ENCODE measurements around the gene FGD3.

DNA sequence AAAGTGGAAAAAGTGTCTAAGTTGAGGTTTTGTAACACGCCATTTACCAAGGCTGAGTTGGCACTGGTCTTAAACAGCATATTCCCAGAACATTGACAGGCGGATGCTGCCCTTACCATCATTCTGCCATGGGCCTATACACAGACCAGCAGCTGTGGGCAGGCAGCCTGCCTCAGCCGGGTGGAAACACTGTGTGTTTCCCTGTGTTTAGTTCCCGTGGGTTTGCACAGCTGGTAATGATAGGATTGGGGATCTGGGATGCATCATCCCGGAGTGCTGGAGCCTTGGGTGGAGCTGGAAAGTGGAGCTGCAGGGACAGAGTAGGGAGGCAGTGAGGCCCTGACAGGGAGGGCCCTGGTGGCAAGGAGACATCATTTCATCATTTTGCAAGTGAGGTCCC lies 5.5 kb upstream of the FGD3 start:
- no peak for TF ChIP-seq POLR2AphosphoS5 (IDR thresholded peaks at IDR 0.05)
- TF ChIP-seq, protein P1, sequence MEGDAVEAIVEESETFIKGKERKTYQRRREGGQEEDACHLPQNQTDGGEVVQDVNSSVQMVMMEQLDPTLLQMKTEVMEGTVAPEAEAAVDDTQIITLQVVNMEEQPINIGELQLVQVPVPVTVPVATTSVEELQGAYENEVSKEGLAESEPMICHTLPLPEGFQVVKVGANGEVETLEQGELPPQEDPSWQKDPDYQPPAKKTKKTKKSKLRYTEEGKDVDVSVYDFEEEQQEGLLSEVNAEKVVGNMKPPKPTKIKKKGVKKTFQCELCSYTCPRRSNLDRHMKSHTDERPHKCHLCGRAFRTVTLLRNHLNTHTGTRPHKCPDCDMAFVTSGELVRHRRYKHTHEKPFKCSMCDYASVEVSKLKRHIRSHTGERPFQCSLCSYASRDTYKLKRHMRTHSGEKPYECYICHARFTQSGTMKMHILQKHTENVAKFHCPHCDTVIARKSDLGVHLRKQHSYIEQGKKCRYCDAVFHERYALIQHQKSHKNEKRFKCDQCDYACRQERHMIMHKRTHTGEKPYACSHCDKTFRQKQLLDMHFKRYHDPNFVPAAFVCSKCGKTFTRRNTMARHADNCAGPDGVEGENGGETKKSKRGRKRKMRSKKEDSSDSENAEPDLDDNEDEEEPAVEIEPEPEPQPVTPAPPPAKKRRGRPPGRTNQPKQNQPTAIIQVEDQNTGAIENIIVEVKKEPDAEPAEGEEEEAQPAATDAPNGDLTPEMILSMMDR (IDR thresholded peaks at IDR 0.05) = no peak
- TF ChIP-seq POLR2A (IDR thresholded peaks at IDR 0.05) = no peak
